Lower leg skin (tissue), 4 donors: Measurements from ENCODE around the gene SLC25A29. TPM values are rescaled to one million over a fixed set of nuclear protein-coding genes. Genes with fewer than 3 reads are reported as not detected.

Experiments used
- DNase-seq, 2 donors: peaks; one replicate each; pipeline ENCODE4 v3.0.0-alpha.2; 2019; ENCODE audit warnings: low spot score in 2 of 2
- H3K4me3 ChIP-seq: fragments of 200-600 bp; sonication (generic); 2 replicates; pipeline ENCODE4 v1.5.1; 2017; ENCODE audit warnings: mild to moderate bottlenecking, low read depth; ENCODE audit not compliant: poor library complexity, severe bottlenecking
- CTCF ChIP-seq, 3 donors: fragments of 450-650 bp; IDR thresholded peaks; one replicate each; pipeline ENCODE4 v1.5.1; 2016; ENCODE audit warnings: antibody characterized with exemption in 3 of 3, mild to moderate bottlenecking in 3 of 3, moderate library complexity in 2 of 3
- POLR2A ChIP-seq, 2 donors: fragments of 450-650 bp; IDR thresholded peaks; one replicate each; pipeline ENCODE4 v1.6.1; 2016 to 2017; ENCODE audit warnings: antibody characterized with exemption in 2 of 2, mild to moderate bottlenecking in 1 of 2, moderate library complexity in 1 of 2
- WGBS, 2 donors: methylation state at CpG; one replicate each; pipeline ENCODE4 v1.1.5; 2018; 5-methylcytosine and 5-hydroxymethylcytosine counted together
- intact Hi-C: fragments of 100-400 bp; cut with DNase I; formaldehyde crosslinking; loops from one replicate; pipeline ENCODE4 v1.15.0; 2023; ENCODE audit warnings: low total_unique reads
- total RNA-seq, 4 donors: library from RNA; depleted of rRNA; stranded (reverse); fragments of >200 nt; gene quantifications; one replicate each; pipeline ENCODE4 v1.1.0, GENCODE V29; 2016

SLC25A29 gene
- total RNA-seq, 4 donors from 2014 or later = 98.5 to 166 (median 134) TPM

GRCh38 chr14:100340423-100340813, 34.2 kb upstream of the SLC25A29 start:
- no peak for DNase-seq
- 74 to 78% methylated on average over 6 of the region's 6 CpGs for WGBS, 2 donors
- H3K4me3 ChIP-seq = no peak overlapping the region
- intact Hi-C loops = no loop called here
- TF ChIP-seq POLR2A (IDR thresholded peaks at IDR 0.05) = no peak
- no peak for TF ChIP-seq CTCF (IDR thresholded peaks at IDR 0.05)

- DNase-seq = peak in 1 of 2 donors; percentile 53
- no peak overlapping the region for H3K4me3 ChIP-seq
- TF ChIP-seq CTCF (IDR thresholded peaks at IDR 0.05) (no peak), POLR2A (IDR thresholded peaks at IDR 0.05) (no peak)
- 78 to 90% methylated on average over 6 of the region's 6 CpGs for WGBS, 2 donors
- intact Hi-C loops = no loop called here
Observed at GRCh38 chr14:100339766-100340422, 33.6 kb upstream of the SLC25A29 start.

GRCh38 chr14:100336618-100337530, 30.6 kb upstream of the SLC25A29 start:
- peak in 1 of 2 donors; percentile 70 for DNase-seq
- H3K4me3 ChIP-seq = no peak overlapping the region
- no peak for TF ChIP-seq POLR2A (IDR thresholded peaks at IDR 0.05)
- WGBS, 2 donors = 89 to 91% methylated on average over 17 to 18 of the region's 18 CpGs
- intact Hi-C loops = no loop called here

GRCh38 chr14:100334904-100335303, 28.7 kb upstream of the SLC25A29 start:
- intact Hi-C loops = no loop called here
- 81 to 89% methylated on average over 12 of the region's 12 CpGs for WGBS, 2 donors
- no peak overlapping the region for H3K4me3 ChIP-seq
- no peak for TF ChIP-seq CTCF (IDR thresholded peaks at IDR 0.05)
- no peak for TF ChIP-seq POLR2A (IDR thresholded peaks at IDR 0.05)
- DNase-seq = no peak

GRCh38 chr14:100333827-100334226, 27.6 kb upstream of the SLC25A29 start:
- no peak overlapping the region for H3K4me3 ChIP-seq
- 86 to 93% methylated on average over 7 of the region's 7 CpGs for WGBS, 2 donors
- intact Hi-C loops = no loop called here
- no peak for DNase-seq
- TF ChIP-seq POLR2A (IDR thresholded peaks at IDR 0.05) (no peak), CTCF (IDR thresholded peaks at IDR 0.05) (no peak)

GRCh38 chr14:100333311-100333710, 27.1 kb upstream of the SLC25A29 start:
- WGBS, 2 donors = 89 to 93% methylated on average over 8 of the region's 8 CpGs
- intact Hi-C loops = no loop called here
- no peak for DNase-seq
- TF ChIP-seq POLR2A (IDR thresholded peaks at IDR 0.05) (no peak), CTCF (IDR thresholded peaks at IDR 0.05) (no peak)
- H3K4me3 ChIP-seq = no peak overlapping the region
